Right hindlimb (tissue), 1 donor: ENCODE results near the gene RPS8.
"Not testable (repeated sequence)": the region's sequence is repeated elsewhere in the genome, so short reads cannot be mapped to it uniquely, and the experiment has no call there.

ENCODE experiments used
- DNase-seq: peaks from one replicate; pipeline ENCODE4 v3.0.0-alpha.2; 2018

The RPS8 gene

GRCh38 chr1:44775078-44775929 is at the start of gene RPS8:
TSS of gene RPS8 (plus strand) at chr1:44775540. CDS start at chr1:44775597, 57 bp downstream.
- peak; percentile 95 for DNase-seq

DNA sequence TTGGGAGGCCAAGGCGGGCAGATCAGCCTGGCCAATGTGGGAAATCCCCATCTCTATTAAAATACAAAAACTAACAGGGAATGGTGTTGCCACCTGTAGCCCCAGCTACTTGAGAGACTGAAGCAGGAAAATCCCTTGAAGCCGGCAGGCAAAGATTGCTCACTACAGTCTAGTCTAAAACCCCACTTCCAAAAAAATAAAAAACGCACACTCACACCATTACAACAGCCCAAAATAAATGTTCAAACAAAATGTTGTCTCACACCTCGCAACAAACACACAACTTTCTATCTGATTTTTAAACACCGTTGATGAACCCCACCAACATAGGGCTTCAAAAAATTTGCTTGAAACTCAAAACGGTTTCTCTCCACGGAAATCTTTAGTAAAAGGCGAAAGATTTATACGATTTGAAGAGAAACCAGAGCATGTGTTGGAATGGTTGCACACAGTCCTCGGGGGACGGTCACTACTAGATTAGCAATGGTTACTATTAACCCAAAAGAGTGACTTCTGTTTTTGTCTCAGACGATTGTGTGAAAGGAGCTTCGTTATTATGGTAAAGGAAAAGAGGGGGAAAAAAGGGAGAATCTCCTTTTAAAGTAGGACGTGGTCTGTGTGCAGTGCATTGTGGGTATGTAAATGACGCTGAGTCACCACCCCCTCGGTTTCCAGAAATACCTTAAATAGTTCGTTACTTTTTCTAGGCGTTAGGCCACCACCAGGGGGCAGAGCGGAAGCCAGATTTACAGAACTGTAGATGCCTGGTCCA is 44.4 kb upstream of the RPS8 start, which contains the start of gene RNU5D-1:
Gene RNU5D-1 (minus strand): TSS at position 430 of the 772 bp plus-strand sequence.
- peak; percentile 94 for DNase-seq

DNA sequence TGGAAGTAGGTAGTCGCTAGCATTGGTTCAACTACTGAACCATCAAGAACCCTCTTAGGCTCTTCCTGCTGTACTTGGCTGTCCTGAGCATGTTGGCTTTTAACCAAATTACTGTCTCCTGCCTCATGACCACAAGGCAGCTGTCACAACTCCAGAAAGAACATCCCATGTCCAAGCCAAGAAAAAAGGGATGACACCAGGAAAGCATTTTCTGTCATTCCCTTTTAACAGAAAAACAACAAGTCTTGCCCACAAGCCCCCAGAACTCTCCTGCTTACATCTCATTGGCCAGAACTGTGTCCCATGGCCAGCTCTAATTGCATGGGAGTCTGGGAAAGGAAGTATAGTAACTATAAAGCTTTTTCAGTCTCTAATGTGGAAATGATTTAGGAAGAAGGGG is 42.0 kb upstream of the RPS8 start:
- DNase-seq = no peak

DNA sequence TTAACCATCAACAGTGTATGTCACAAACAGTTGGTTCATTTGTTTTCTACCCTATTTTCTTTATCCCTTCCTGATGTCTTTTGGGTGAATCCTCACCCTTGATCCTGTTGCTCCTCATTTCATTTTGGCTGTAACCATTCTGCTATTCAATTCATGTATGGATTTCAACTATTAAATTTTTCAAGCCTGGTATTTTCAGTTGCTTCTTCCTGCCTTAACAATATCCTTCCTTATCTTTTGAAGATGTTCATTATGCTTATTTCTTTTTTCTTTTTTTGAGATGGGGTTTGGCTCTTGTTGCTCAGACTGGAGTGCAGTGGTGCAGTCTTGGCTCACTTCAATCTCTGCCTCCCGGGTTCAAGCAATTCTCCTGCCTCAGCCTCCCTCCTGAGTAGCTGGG is 41.6 kb upstream of the RPS8 start:
- no peak for DNase-seq

GRCh38 chr1:44735992-44736391 is 39.3 kb upstream of the RPS8 start:
- DNase-seq = no peak

DNA sequence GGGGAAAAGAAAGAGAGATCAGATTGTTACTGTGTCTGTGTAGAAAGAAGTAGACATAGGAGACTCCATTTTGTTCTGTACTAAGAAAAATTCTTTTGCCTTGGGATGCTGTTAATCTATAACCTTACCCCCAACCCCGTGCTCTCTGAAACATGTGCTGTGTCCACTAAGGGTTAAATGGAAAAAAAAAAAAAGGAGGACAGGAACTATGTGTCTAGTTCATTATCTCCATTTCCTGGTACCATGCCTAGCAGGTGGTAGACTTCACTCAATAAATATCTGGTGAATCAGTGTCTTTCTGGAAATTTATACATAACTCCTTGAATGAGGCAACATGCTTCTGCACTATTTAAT is 36.4 kb upstream of the RPS8 start:
- DNase-seq = not testable (repeated sequence)

DNA sequence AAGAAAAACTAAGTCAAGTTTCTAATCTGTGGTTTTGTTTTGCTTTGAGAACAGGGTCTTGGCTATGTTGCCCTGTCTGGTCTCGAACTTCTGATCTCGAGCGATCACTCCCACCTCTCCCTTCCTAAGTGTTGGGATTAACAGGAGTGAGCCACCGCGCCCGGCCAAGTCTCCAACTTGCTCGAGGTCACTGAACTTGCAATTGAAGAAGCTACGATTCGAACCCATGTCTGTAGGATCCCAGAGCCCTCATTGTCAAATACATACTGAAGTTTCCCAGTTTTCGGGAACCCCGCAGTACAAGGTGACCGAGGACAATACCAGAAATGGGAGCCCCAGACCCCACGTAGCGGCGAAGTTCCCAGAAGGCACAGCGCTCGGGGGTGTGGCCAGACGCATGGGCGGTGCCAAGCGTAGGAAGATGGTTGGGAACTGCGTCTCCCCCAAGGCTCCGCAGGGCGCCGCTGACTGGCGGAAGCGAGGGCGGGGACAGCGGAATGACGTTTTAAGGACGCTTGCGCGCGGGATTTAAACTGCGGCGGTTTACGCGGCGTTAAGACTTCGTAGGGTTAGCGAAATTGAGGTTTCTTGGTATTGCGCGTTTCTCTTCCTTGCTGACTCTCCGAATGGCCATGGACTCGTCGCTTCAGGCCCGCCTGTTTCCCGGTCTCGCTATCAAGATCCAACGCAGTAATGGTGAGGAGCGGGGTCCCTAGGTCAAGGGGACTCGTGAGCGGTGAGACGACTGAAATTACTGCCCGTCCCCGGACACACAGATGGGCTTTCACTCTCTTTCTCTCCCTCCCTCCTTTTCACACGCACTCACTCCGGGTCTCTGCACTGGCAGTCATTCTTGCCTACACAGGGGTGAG is 35.8 kb upstream of the RPS8 start, which contains the start of gene KIF2C:
Gene KIF2C (plus strand): TSS at position 531 of the 872 bp plus-strand sequence. CDS start 96 bp downstream, at position 627.
- peak; percentile 98 for DNase-seq

DNA sequence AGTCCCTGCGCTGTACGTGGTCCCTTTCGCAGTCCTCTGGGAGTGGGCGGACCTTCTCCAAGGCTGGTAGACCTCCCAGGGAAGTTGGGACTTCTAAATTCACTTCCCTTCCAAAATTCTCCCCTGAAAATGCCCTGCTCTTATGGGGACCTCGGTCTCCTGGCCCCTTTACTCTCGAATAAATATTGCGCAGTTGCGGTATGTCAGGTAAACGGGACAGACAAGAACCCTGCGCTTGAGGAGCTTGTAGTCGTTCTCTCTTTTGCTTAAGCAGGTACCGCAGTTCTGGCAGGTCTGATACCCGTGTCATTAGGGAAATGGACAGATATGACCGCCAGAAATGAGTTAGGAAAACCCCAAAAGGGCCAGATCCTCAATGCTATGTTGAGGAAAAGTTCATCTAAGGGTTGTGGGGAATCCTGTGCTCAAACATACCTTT is 35.1 kb upstream of the RPS8 start:
- DNase-seq = no peak

- no peak for DNase-seq
These were observed 32.1 kb upstream of the RPS8 start for GRCh38 chr1:44743211-44743610.

DNA sequence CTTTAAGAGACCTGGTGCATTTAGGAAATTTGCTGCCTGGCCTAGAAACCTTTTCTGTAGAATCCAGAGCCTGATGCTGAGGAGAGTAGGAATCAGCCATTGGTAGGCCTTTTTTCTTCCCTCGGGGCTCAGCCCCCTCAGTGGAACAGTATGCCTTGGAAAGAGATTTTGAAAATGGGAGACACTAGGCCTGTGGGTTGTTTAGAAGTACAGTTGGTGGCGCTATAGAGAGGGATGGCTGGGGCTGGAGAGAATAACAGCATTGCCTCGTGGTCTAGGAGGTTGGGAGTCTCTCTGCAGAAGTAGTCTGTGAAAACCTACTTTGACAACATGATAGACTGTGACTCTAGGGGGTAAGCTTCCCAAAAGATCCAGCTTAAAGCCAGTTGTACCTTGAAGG is 27.5 kb upstream of the RPS8 start:
- no peak for DNase-seq

DNA sequence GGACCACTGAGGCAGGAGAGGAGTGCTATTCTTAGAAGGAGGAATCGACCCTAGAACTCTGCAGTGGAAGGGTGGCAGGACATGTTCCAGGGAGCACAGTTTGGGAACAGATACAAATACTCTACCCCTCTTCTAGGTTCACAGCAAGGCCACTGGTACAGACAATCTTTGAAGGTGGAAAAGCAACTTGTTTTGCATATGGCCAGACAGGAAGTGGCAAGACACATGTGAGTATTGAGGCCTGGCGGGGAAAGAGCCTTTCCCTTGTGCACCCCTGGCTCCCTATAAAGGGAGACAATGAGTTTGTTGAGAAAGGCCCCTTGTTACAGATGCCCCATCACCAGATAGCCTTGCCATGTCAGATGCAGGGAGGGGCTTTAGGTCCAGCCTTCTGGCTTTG is 17.9 kb upstream of the RPS8 start:
- no peak for DNase-seq

GRCh38 chr1:44759077-44759476 is 16.3 kb upstream of the RPS8 start:
- DNase-seq = no peak

GRCh38 chr1:44760876-44761275 is 14.5 kb upstream of the RPS8 start:
- no peak for DNase-seq

DNA sequence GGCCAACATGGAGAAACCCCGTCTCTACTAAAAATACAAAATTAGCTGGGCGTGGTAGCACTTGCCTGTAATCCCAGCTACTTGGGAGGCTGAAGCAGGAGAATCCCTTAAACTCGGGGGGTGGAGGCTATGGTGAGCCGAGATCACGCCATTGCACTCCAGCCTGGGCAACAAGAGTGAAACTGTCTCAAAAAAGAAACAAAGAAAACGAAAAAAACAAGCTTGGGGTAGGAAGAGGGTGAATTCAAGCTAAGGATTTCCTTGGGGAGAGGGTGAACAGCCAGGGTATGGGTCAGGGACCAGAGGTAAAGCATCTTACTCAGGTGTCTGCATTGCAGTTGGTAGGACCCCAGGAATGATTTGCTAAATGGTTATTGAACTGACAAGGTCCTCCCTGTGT is 8.9 kb upstream of the RPS8 start:
- not testable (repeated sequence) for DNase-seq

GRCh38 chr1:44775930-44776729 is 790 bp downstream of the RPS8 start:
- no peak for DNase-seq

- DNase-seq = no peak
These were observed 1.4 kb downstream of the RPS8 start for GRCh38 chr1:44776730-44777068.

GRCh38 chr1:44777547-44777946 is 2.2 kb downstream of the RPS8 start:
- no peak for DNase-seq

DNA sequence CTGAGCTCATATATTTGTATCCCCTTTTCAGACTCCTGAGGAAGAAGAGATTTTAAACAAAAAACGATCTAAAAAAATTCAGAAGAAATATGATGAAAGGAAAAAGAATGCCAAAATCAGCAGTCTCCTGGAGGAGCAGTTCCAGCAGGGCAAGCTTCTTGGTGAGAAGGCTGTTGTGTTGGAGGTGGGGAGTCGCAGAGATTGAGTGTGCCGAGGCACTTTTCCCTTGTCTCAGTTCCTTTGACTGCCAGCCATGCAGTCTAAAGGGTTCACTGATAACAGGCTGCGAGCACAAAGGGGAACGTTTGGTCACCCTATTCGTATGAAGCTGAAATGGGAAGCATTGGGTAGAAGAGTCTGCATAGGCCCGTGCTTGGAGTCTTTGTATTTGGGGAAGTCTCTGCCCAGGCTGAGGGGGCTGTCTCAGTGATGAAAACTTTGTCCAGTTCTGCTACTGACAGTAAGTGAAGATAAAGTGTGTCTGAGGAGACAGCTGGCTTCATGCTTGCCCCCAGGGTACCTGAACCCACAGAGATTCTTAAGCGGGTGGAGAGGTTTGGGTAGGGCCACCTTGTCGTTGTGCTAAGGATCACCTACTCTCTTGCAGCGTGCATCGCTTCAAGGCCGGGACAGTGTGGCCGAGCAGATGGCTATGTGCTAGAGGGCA is 2.8 kb downstream of the RPS8 start:
- DNase-seq = no peak

- no peak for DNase-seq
These were observed 3.6 kb downstream of the RPS8 start for GRCh38 chr1:44778705-44779576.

DNA sequence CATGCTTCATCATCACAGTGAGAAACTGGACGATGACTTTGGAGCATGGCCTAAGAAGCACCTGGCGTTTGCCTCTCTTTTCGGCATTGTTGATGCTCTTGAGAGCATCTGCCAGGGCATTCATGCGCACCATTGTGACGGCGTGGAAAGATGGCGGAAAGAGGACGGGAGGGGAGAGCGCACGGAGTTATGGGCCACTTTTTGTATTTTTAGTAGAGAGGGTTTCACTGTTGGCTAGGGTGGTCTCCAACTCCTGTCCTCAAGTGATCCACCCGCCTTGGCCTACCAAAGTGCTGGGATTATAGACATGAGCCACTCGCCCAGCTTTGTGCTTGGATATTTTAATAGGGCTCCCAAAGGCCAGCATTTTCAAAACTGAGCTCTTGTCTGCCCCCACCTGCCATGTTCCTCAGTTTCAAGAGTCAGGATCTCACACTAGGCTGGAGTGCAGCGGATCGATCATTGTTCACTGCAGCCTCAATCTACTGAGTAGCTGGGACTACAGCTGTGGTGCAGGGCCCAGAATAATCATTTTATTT is 5.3 kb downstream of the RPS8 start:
- no peak for DNase-seq
